Activated B cell treated with CpG ODN at 0.5 μM for 24 hours (primary cell): ENCODE data around the gene PAM. TPM values are rescaled to one million over a fixed set of nuclear protein-coding genes. Genes with fewer than 3 reads are reported as not detected.
"Not testable (repeated sequence)": the region's sequence is repeated elsewhere in the genome, so short reads cannot be mapped to it uniquely, and the experiment has no call there.

Source experiments
- ATAC-seq: fragments of 200-7000 bp; cut with Tn5 transposase; one replicate; pipeline ENCODE4 v1.10.0; 2021; ENCODE audit warnings: low read depth, mild to moderate bottlenecking, moderate library complexity
- CTCF ChIA-PET: fragments of 350-600 bp; sonication (Branson Sonifier 250); formaldehyde crosslinking; loops from one replicate; lab custom pipeline; 2021; ENCODE audit warnings: antibody characterized with exemption; lab: Charles Lee
- POLR2A ChIA-PET: fragments of 350-600 bp; sonication (Branson Sonifier 250); formaldehyde crosslinking; loops from one replicate; lab custom pipeline; 2021; ENCODE audit warnings: antibody characterized with exemption; lab: Charles Lee
- DNase-seq: peaks from one replicate; pipeline ENCODE4 v3.0.0; 2022
- H3K27ac Mint-ChIP-seq: one replicate; pipeline ENCODE4 v1.8.0; 2020; ENCODE audit warnings: mixed read lengths
- H3K27me3 Mint-ChIP-seq: one replicate; pipeline ENCODE4 v1.8.0; 2021; ENCODE audit warnings: mixed read lengths
- H3K36me3 Mint-ChIP-seq: one replicate; pipeline ENCODE4 v1.8.0; 2021; ENCODE audit warnings: low read depth, mixed read lengths
- H3K4me1 Mint-ChIP-seq: one replicate; pipeline ENCODE4 v1.8.0; 2021; ENCODE audit warnings: mixed read lengths
- H3K4me3 Mint-ChIP-seq: one replicate; pipeline ENCODE4 v1.8.0; 2020; ENCODE audit warnings: mild to moderate bottlenecking, mixed read lengths
- H3K9me3 Mint-ChIP-seq: one replicate; pipeline ENCODE4 v1.8.0; 2020; ENCODE audit warnings: mixed read lengths
- intact Hi-C: fragments of 100-400 bp; cut with micrococcal nuclease; formaldehyde crosslinking; loops from one replicate; pipeline ENCODE4 v1.15.1; 2024
- total RNA-seq: library from RNA; stranded (reverse); gene quantifications from 2 replicates; pipeline ENCODE4 v1.2.3, GENCODE V29; 2022
- TF ChIP-seq, protein P1 (sequence below): fragments of 200-600 bp; IDR thresholded peaks from one replicate; pipeline ENCODE4 v1.8.0; 2022; ENCODE audit warnings: antibody characterized with exemption, mild to moderate bottlenecking

PAM gene
- total RNA-seq, 1 donor from 2014 or later, result 19.0 TPM

DNA sequence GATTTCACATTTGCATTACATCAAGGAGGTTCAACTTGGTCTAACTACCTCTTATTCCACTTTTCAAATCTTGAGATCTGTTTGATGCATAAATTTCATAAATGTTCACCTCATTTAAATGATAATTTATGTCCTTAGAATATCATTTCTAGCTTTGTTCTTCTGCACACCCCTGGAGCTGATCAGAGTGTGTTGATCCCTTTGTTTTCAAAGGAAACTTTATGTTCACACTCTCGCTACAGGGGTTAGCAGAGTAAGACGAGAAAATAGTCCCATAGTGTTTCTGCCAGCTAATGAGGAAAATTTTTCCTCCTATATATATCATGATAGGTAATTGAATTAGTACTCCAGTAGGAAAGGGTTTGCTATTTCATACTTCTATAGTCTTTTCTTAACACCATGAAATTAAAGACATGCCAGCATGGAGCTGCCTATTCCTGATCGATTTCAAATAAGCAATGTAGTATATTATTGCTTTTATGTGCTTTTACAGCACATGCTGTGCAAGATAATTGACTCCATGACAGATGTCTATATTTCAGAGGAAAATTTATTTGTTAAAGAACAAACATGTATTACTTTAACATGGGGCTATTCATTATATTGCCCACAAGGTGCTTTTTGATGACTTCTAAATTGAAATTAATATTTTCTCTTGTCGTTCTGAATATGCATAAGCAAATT is 4.8 kb upstream of the PAM start:
- peaks cover 12% of the 10 kb centered on the region for H3K4me1 Mint-ChIP-seq
- TF ChIP-seq, protein P1, sequence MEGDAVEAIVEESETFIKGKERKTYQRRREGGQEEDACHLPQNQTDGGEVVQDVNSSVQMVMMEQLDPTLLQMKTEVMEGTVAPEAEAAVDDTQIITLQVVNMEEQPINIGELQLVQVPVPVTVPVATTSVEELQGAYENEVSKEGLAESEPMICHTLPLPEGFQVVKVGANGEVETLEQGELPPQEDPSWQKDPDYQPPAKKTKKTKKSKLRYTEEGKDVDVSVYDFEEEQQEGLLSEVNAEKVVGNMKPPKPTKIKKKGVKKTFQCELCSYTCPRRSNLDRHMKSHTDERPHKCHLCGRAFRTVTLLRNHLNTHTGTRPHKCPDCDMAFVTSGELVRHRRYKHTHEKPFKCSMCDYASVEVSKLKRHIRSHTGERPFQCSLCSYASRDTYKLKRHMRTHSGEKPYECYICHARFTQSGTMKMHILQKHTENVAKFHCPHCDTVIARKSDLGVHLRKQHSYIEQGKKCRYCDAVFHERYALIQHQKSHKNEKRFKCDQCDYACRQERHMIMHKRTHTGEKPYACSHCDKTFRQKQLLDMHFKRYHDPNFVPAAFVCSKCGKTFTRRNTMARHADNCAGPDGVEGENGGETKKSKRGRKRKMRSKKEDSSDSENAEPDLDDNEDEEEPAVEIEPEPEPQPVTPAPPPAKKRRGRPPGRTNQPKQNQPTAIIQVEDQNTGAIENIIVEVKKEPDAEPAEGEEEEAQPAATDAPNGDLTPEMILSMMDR, result no peak
- ATAC-seq, result no peak
- no peak overlapping the region for H3K4me3 Mint-ChIP-seq
- ChIA-PET CTCF (no interaction called here), POLR2A (no interaction called here)
- peaks cover 15% of the 10 kb centered on the region for H3K27me3 Mint-ChIP-seq
- intact Hi-C loops, result no loop called here
- H3K36me3 Mint-ChIP-seq, result no peaks in the 10 kb centered on the region
- no peak overlapping the region for H3K27ac Mint-ChIP-seq
- no peak for DNase-seq
- H3K9me3 Mint-ChIP-seq, result no peaks in the 10 kb centered on the region

DNA sequence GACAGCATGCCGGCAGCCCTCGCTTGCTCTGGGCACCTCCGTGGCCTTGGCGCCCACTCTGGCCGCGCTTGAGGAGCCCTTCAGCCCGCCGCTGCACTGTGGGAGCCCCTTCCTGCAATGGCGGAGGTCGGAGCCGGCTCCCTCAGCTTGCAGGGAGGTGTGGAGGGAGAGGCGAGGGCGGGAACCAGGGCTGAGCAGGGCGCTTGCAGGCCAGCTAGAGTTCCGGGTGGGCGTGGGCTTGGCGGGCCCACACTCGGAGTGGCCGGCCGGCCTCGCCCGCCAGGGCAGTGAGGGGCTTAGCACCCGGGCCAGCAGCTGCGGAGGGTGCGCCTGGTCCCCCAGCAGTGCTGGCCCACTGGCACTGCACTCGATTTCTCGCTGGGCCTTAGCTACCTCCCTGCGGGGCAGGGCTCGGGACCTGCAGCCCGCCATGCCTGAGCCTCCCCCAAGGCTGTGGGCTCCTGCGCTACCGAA is 3.2 kb upstream of the PAM start:
- H3K4me3 Mint-ChIP-seq, intact Hi-C loops, DNase-seq, H3K36me3 Mint-ChIP-seq, POLR2A ChIA-PET, H3K9me3 Mint-ChIP-seq, CTCF ChIA-PET, ATAC-seq, H3K27ac Mint-ChIP-seq: not testable (repeated sequence)
- peaks cover 22% of the 10 kb centered on the region for H3K4me1 Mint-ChIP-seq
- H3K27me3 Mint-ChIP-seq, result peaks cover 15% of the 10 kb centered on the region

- POLR2A ChIA-PET, result interaction anchor here (0.7 to 1.2 kb wide), 2 partner anchors 200 to 366 kb away, joined by 3 to 4 read pairs; partner anchors contain the start of genes GIN1 and PPIP5K2
- TF ChIP-seq, protein P1, result no peak
- CTCF ChIA-PET, result no interaction called here
- H3K4me3 Mint-ChIP-seq, result peak overlapping the region; percentile 91
- ATAC-seq, result no peak
- H3K36me3 Mint-ChIP-seq, result peaks cover 2% of the 10 kb centered on the region
- intact Hi-C loops, result no loop called here
- H3K4me1 Mint-ChIP-seq, result peaks cover 22% of the 10 kb centered on the region
- H3K9me3 Mint-ChIP-seq, result no peaks in the 10 kb centered on the region
- DNase-seq, result no peak
- H3K27me3 Mint-ChIP-seq, result peaks cover 15% of the 10 kb centered on the region
- no peak overlapping the region for H3K27ac Mint-ChIP-seq
Measured at GRCh38 chr5:102753889-102754766, 977 bp upstream of the PAM start.

DNA sequence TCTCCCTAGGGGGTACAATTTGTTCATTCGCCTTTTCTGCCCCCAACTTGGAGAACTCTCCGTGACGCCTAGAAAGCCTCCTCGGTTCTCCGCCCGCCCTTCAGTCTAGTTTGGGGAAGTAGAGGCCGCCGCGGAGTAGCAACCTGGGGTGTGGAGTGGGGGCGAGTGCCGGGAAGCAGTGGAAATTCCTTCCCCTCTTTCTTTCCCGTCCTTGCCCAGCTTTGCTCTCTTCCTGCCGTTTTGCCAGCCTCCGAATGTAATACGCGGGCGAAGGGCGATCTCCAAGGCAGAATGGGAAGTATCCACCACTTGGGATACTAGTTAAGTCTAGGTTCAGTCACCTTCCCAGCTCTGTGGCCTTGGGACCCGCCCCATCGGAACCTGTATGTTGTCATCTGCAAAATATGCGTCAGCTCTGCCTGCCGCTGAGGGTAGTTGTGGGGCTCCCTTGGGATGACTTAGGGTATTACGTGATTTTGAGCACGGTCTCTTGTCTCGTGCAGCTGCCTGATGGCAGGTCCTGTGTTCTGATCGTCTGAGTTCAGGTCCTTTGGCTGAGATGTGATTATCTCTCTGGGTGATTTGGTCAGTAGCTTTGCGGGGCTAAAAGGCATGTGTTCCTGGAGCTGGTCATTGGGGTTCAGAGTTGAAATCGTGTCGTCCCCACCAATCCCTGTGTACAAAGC is 724 bp downstream of the PAM start:
- Mint-ChIP-seq H3K27me3 (peaks cover 15% of the 10 kb centered on the region), H3K4me1 (peaks cover 27% of the 10 kb centered on the region), H3K9me3 (no peaks in the 10 kb centered on the region), H3K4me3 (peak overlapping the region; percentile 91), H3K27ac (peak overlapping the region; percentile 85), H3K36me3 (peaks cover 2% of the 10 kb centered on the region)
- ChIA-PET CTCF (interaction anchor here (1.1 to 1.3 kb wide), 2 partner anchors 9 to 25 kb away, joined by 3 to 5 read pairs; no protein-coding TSS in a partner anchor), POLR2A (interaction anchor here (0.6 to 1.8 kb wide), 4 partner anchors 303 to 1855 kb away, joined by 3 to 8 read pairs (median 4); partner anchors contain the start of genes GIN1, MACIR and PPIP5K2)
- intact Hi-C loops, result loop anchor here (1.0 to 5.0 kb wide), 5 partner anchors 7 to 1854 kb away; partner anchors contain the start of genes GIN1, MACIR, PPIP5K2 and ST8SIA4
- TF ChIP-seq, protein P1, result no peak
- ATAC-seq, result peak; percentile 87
- peak; percentile 50 for DNase-seq

DNA sequence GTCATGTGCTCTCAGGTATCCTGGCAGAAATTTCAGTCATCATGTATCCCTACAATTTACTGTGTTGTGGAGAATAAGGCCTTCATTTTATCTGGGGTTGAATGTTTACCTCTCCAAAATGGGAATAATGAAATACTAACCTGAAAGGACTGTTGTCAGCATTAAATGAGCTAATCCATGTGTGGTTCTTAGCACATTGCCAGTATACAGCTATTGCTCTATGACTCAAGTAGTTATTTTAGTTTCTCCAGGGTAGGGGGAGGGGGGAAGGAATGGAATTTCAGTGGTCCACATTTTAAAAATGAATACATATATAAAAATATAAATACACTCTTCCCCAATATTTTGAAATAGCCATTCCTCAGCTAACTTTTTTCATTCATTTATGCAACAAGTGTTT is 3.5 kb downstream of the PAM start:
- ChIA-PET POLR2A (interaction anchor here (1.4 kb wide), 1 partner anchor 361 kb away, joined by 3 read pairs; no protein-coding TSS in a partner anchor), CTCF (no interaction called here)
- H3K36me3 Mint-ChIP-seq, result peaks cover 2% of the 10 kb centered on the region

More for the DNA sequence above, 3.5 kb downstream of the PAM start:
- H3K9me3 Mint-ChIP-seq, result no peaks in the 10 kb centered on the region
- intact Hi-C loops, result loop anchor here (5.0 kb wide), 2 partner anchors 109 to 1856 kb away; partner anchors contain the start of gene ST8SIA4
- no peak overlapping the region for H3K27ac Mint-ChIP-seq
- H3K4me3 Mint-ChIP-seq, result no peak overlapping the region
- H3K27me3 Mint-ChIP-seq, result peaks cover 4% of the 10 kb centered on the region
- ATAC-seq, result no peak
- TF ChIP-seq, protein P1, result no peak
- DNase-seq, result no peak
- peaks cover 51% of the 10 kb centered on the region for H3K4me1 Mint-ChIP-seq
